CD8-positive, alpha-beta memory T cell (primary cell): ENCODE results near the gene POMT1. TPM values are rescaled to one million over a fixed set of nuclear protein-coding genes. Genes with fewer than 3 reads are reported as not detected.
A peak's percentile ranks its signal among the peaks of the same experiment; 100 is the strongest.
"Not testable (repeated sequence)": the region's sequence is repeated elsewhere in the genome, so short reads cannot be mapped to it uniquely, and the experiment has no call there.

Experiments
- CTCF ChIA-PET: fragments of 350-600 bp; sonication (Branson Sonifier 250); formaldehyde crosslinking; loops from one replicate; lab custom pipeline; 2021; ENCODE audit warnings: antibody characterized with exemption; lab: Charles Lee
- POLR2A ChIA-PET: fragments of 350-600 bp; sonication (Branson Sonifier 250); formaldehyde crosslinking; loops from one replicate; lab custom pipeline; 2021; ENCODE audit warnings: antibody characterized with exemption; lab: Charles Lee
- DNase-seq, 5 donors: peaks; one replicate each; pipeline versions ENCODE4 v3.0.0 to v3.0.0-alpha.2; 2020 to 2022; ENCODE audit warnings: mixed read lengths in 1 of 5
- H3K27ac ChIP-seq: one replicate; pipeline ENCODE4 v1.7.0; 2013; ENCODE audit warnings: low read depth, mild to moderate bottlenecking, low read length, moderate library complexity
- H3K27me3 ChIP-seq: 2 replicates; pipeline ENCODE4 v1.7.0; 2013; ENCODE audit warnings: low read length, mild to moderate bottlenecking; ENCODE audit not compliant: insufficient read depth, poor library complexity, severe bottlenecking
- H3K36me3 ChIP-seq: 2 replicates; pipeline ENCODE4 v1.7.0; 2013; ENCODE audit warnings: mild to moderate bottlenecking, low read length, moderate library complexity; ENCODE audit not compliant: insufficient read depth
- H3K4me1 ChIP-seq: 2 replicates; pipeline ENCODE4 v1.7.0; 2013; ENCODE audit warnings: mild to moderate bottlenecking, low read length, moderate library complexity; ENCODE audit not compliant: insufficient read depth
- H3K4me3 ChIP-seq: 2 replicates; pipeline ENCODE4 v1.7.0; 2013; ENCODE audit warnings: mild to moderate bottlenecking, low read length
- H3K9me3 ChIP-seq: 2 replicates; pipeline ENCODE4 v1.7.0; 2013; ENCODE audit warnings: mild to moderate bottlenecking, low read length
- H3K27ac Mint-ChIP-seq, 8 donors: one replicate each; pipeline ENCODE4 v1.8.0; 2020 to 2021; ENCODE audit warnings: mixed read lengths in 8 of 8, mild to moderate bottlenecking in 6 of 8, inconsistent platforms in 3 of 8, moderate library complexity in 3 of 8
- H3K27me3 Mint-ChIP-seq, 2 donors: one replicate each; pipeline ENCODE4 v1.8.0; 2020 to 2021; ENCODE audit warnings: mixed read lengths in 2 of 2, mild to moderate bottlenecking in 1 of 2, moderate library complexity in 1 of 2
- H3K36me3 Mint-ChIP-seq, 3 donors: one replicate each; pipeline ENCODE4 v1.8.0; 2020 to 2021; ENCODE audit warnings: mixed read lengths in 3 of 3, inconsistent platforms in 1 of 3, mild to moderate bottlenecking in 1 of 3
- H3K4me1 Mint-ChIP-seq, 3 donors: one replicate each; pipeline ENCODE4 v1.8.0; 2020 to 2021; ENCODE audit warnings: mixed read lengths in 3 of 3, inconsistent platforms in 1 of 3, mild to moderate bottlenecking in 1 of 3
- H3K4me3 Mint-ChIP-seq, 7 donors: one replicate each; pipeline ENCODE4 v1.8.0; 2020 to 2021; ENCODE audit warnings: mixed read lengths in 7 of 7, mild to moderate bottlenecking in 6 of 7, moderate library complexity in 4 of 7, inconsistent platforms in 2 of 7
- H3K9me3 Mint-ChIP-seq, 5 donors: one replicate each; pipeline ENCODE4 v1.8.0; 2020 to 2022; ENCODE audit warnings: mixed read lengths in 5 of 5, mild to moderate bottlenecking in 3 of 5, moderate library complexity in 2 of 5, inconsistent platforms in 1 of 5
- polyA plus RNA-seq: library from polyadenylated mRNA; unstranded; fragments of 300-500 nt; fragmentation: Illumina TruSeq; gene quantifications from one replicate; pipeline ENCODE4 v1.2.3, GENCODE V29; 2021
- total RNA-seq, 2 experiments: library from RNA; stranded (reverse); gene quantifications; one replicate each; pipeline ENCODE4 v1.2.3, GENCODE V29; 2021

POMT1 gene
- total and polyA plus RNA-seq, 3 experiments from 2014 or later = 18.4 to 35.3 (median 31.6) TPM

GRCh38 chr9:131465401-131465800 lies 37.3 kb upstream of the POMT1 start:
- no peaks in the 10 kb centered on the region for H3K4me1 ChIP-seq
- POLR2A ChIA-PET = no interaction called here
- Mint-ChIP-seq H3K27ac (peak overlapping the region in 2 of 8 donors; percentile 30 to 34), H3K36me3 (peaks cover 0 to 84% (median 21%) of the 10 kb centered on the region in 3 donors), H3K9me3 (peaks cover 0 to 1% (median 0%) of the 10 kb centered on the region in 5 donors), H3K4me1 (peaks cover 10 to 19% (median 17%) of the 10 kb centered on the region in 3 donors), H3K27me3 (no peaks in the 10 kb centered on the region), H3K4me3 (no peak overlapping the region)
- CTCF ChIA-PET = no interaction called here
- H3K36me3 ChIP-seq = peaks cover 66% of the 10 kb centered on the region
- no peak overlapping the region for H3K27ac ChIP-seq
- no peak for DNase-seq
- no peaks in the 10 kb centered on the region for H3K9me3 ChIP-seq
- H3K4me3 ChIP-seq = no peak overlapping the region
- H3K27me3 ChIP-seq = no peaks in the 10 kb centered on the region

- Histone ChIP-seq H3K27ac (no peak overlapping the region), H3K27me3 (no peaks in the 10 kb centered on the region), H3K36me3 (peaks cover 69% of the 10 kb centered on the region), H3K9me3 (no peaks in the 10 kb centered on the region), H3K4me3 (no peak overlapping the region), H3K4me1 (no peaks in the 10 kb centered on the region)
- Mint-ChIP-seq H3K4me1 (peaks cover 4 to 21% (median 19%) of the 10 kb centered on the region in 3 donors), H3K4me3 (no peak overlapping the region), H3K27me3 (no peaks in the 10 kb centered on the region), H3K27ac (peak overlapping the region in 4 of 8 donors; percentile 33 to 89 (median 76)), H3K9me3 (no peaks in the 10 kb centered on the region), H3K36me3 (peaks cover 0 to 85% (median 21%) of the 10 kb centered on the region in 3 donors)
- ChIA-PET POLR2A (no interaction called here), CTCF (interaction anchor here (1.3 kb wide), 2 partner anchors 9 to 12 kb away, joined by 3 read pairs; no protein-coding TSS in a partner anchor)
- no peak for DNase-seq
These were observed 35.3 kb upstream of the POMT1 start for GRCh38 chr9:131467214-131467935.

- H3K9me3 ChIP-seq = no peaks in the 10 kb centered on the region
- Mint-ChIP-seq H3K9me3 (no peaks in the 10 kb centered on the region), H3K4me3 (no peak overlapping the region), H3K36me3 (peaks cover 0 to 86% (median 23%) of the 10 kb centered on the region in 3 donors), H3K4me1 (peaks cover 4 to 26% (median 19%) of the 10 kb centered on the region in 3 donors), H3K27ac (peak overlapping the region in 1 of 8 donors; percentile 54), H3K27me3 (no peaks in the 10 kb centered on the region)
- H3K4me3 ChIP-seq = no peak overlapping the region
- no peaks in the 10 kb centered on the region for H3K4me1 ChIP-seq
- DNase-seq = no peak
- ChIA-PET CTCF (interaction anchor here (1.3 kb wide), 2 partner anchors 8 to 12 kb away, joined by 3 read pairs; no protein-coding TSS in a partner anchor), POLR2A (no interaction called here)
- H3K36me3 ChIP-seq = peaks cover 70% of the 10 kb centered on the region
- no peaks in the 10 kb centered on the region for H3K27me3 ChIP-seq
- H3K27ac ChIP-seq = no peak overlapping the region
These were observed 34.7 kb upstream of the POMT1 start for GRCh38 chr9:131468031-131468430.

GRCh38 chr9:131469356-131469755 lies 33.4 kb upstream of the POMT1 start:
- peaks cover 0 to 2% of the 10 kb centered on the region in 2 donors for H3K27me3 Mint-ChIP-seq
- H3K4me1 Mint-ChIP-seq = peaks cover 4 to 28% (median 19%) of the 10 kb centered on the region in 3 donors
- H3K36me3 Mint-ChIP-seq = peaks cover 0 to 90% (median 26%) of the 10 kb centered on the region in 3 donors
- Histone ChIP-seq H3K4me3 (no peak overlapping the region), H3K27me3 (no peaks in the 10 kb centered on the region), H3K36me3 (peaks cover 80% of the 10 kb centered on the region), H3K4me1 (no peaks in the 10 kb centered on the region), H3K27ac (no peak overlapping the region), H3K9me3 (no peaks in the 10 kb centered on the region)
- H3K27ac Mint-ChIP-seq = no peak overlapping the region
- DNase-seq = no peak
- H3K9me3 Mint-ChIP-seq = no peaks in the 10 kb centered on the region
- POLR2A ChIA-PET = no interaction called here
- H3K4me3 Mint-ChIP-seq = no peak overlapping the region
- CTCF ChIA-PET = no interaction called here

GRCh38 chr9:131469951-131470350 lies 32.8 kb upstream of the POMT1 start:
- no peaks in the 10 kb centered on the region for H3K9me3 Mint-ChIP-seq
- Histone ChIP-seq H3K9me3 (no peaks in the 10 kb centered on the region), H3K27ac (no peak overlapping the region), H3K36me3 (peaks cover 77% of the 10 kb centered on the region), H3K27me3 (no peaks in the 10 kb centered on the region), H3K4me3 (no peak overlapping the region), H3K4me1 (no peaks in the 10 kb centered on the region)
- peaks cover 0 to 90% (median 29%) of the 10 kb centered on the region in 3 donors for H3K36me3 Mint-ChIP-seq
- no peak for DNase-seq
- POLR2A ChIA-PET = interaction anchor here (1.0 kb wide), 1 partner anchor 97 kb away, joined by 3 read pairs; no protein-coding TSS in a partner anchor
- no peak overlapping the region for H3K4me3 Mint-ChIP-seq
- H3K4me1 Mint-ChIP-seq = peaks cover 4 to 28% (median 19%) of the 10 kb centered on the region in 3 donors
- CTCF ChIA-PET = interaction anchor here (0.8 kb wide), 1 partner anchor 72 kb away, joined by 3 read pairs; no protein-coding TSS in a partner anchor
- peak overlapping the region in 4 of 8 donors; percentile 7 to 59 (median 32) for H3K27ac Mint-ChIP-seq
- peaks cover 0 to 2% of the 10 kb centered on the region in 2 donors for H3K27me3 Mint-ChIP-seq

GRCh38 chr9:131470581-131470991 lies 32.1 kb upstream of the POMT1 start:
- H3K36me3 ChIP-seq = peaks cover 74% of the 10 kb centered on the region
- H3K36me3 Mint-ChIP-seq = peaks cover 0 to 90% (median 29%) of the 10 kb centered on the region in 3 donors
- no peaks in the 10 kb centered on the region for H3K9me3 ChIP-seq
- no peaks in the 10 kb centered on the region for H3K4me1 ChIP-seq
- H3K4me1 Mint-ChIP-seq = peaks cover 4 to 28% (median 19%) of the 10 kb centered on the region in 3 donors
- no peak overlapping the region for H3K4me3 Mint-ChIP-seq
- peak overlapping the region in 1 of 8 donors; percentile 73 for H3K27ac Mint-ChIP-seq
- H3K9me3 Mint-ChIP-seq = no peaks in the 10 kb centered on the region
- CTCF ChIA-PET = interaction anchor here (0.8 kb wide), 1 partner anchor 73 kb away, joined by 3 read pairs; no protein-coding TSS in a partner anchor
- DNase-seq = no peak
- POLR2A ChIA-PET = interaction anchor here (1.0 kb wide), 1 partner anchor 98 kb away, joined by 3 read pairs; no protein-coding TSS in a partner anchor
- H3K4me3 ChIP-seq = no peak overlapping the region
- no peaks in the 10 kb centered on the region for H3K27me3 ChIP-seq
- no peak overlapping the region for H3K27ac ChIP-seq
- H3K27me3 Mint-ChIP-seq = peaks cover 0 to 2% of the 10 kb centered on the region in 2 donors

GRCh38 chr9:131472085-131472484 lies 30.6 kb upstream of the POMT1 start:
- H3K27me3 ChIP-seq, H3K9me3 ChIP-seq, H3K4me1 ChIP-seq, H3K9me3 Mint-ChIP-seq, H3K27me3 Mint-ChIP-seq, H3K27ac ChIP-seq, H3K4me3 Mint-ChIP-seq, DNase-seq, POLR2A ChIA-PET, H3K4me3 ChIP-seq, CTCF ChIA-PET: not testable (repeated sequence)
- Mint-ChIP-seq H3K4me1 (peaks cover 2 to 28% (median 19%) of the 10 kb centered on the region in 3 donors), H3K36me3 (peaks cover 0 to 91% (median 29%) of the 10 kb centered on the region in 3 donors), H3K27ac (peak overlapping the region in 1 of 8 donors; percentile 54)
- H3K36me3 ChIP-seq = peaks cover 78% of the 10 kb centered on the region
